Activated CD4-positive, CD25-positive, alpha-beta regulatory T cell (primary cell): ENCODE data around the gene LSM2.
"Not testable (repeated sequence)": the region's sequence is repeated elsewhere in the genome, so short reads cannot be mapped to it uniquely, and the experiment has no call there.

ENCODE experiments used
- DNase-seq, 4 experiments: peaks; one replicate each; lab custom pipeline; 2025; lab: John Stamatoyannopoulos, UW

Gene LSM2

DNA sequence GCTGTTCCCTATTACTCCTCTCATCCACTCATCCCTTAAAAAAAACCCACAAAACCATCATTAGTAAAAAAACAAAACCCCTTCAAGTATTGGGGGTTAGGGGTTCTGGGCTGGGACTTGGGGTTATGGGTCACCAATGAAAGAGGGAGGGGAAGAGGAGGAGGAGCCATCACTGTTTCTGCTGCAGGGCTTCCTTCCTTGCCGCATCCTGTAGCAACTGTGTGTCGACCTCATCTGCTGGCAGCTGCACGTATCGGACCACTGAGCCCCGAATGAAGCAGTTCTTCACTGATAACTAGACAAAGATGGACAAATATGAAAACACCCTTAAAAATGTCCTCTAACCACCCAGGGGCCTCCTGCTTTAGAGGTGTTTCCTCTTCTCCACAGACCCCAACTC, 9.2 kb downstream of the LSM2 start:
- peak in 1 of 4 experiments; percentile 21 for DNase-seq

DNA sequence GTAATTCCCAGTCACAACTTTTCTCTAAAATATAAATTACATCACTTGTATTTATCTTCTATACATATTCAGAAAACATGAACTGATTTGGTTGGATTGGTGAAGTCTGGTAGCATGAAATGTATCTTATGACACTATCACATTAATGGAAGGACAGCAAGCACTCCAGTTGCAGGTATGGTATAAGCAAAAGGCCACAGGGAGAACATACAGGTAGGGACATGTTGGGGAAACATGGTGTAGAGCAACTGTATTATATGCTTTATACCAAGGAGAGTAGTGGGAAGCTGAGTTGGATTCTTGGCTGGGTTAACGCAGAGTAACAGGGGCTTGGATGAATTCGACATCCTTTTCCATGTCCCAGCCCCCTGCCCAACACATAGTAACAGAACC, 9.8 kb downstream of the LSM2 start:
- DNase-seq = no peak

DNA sequence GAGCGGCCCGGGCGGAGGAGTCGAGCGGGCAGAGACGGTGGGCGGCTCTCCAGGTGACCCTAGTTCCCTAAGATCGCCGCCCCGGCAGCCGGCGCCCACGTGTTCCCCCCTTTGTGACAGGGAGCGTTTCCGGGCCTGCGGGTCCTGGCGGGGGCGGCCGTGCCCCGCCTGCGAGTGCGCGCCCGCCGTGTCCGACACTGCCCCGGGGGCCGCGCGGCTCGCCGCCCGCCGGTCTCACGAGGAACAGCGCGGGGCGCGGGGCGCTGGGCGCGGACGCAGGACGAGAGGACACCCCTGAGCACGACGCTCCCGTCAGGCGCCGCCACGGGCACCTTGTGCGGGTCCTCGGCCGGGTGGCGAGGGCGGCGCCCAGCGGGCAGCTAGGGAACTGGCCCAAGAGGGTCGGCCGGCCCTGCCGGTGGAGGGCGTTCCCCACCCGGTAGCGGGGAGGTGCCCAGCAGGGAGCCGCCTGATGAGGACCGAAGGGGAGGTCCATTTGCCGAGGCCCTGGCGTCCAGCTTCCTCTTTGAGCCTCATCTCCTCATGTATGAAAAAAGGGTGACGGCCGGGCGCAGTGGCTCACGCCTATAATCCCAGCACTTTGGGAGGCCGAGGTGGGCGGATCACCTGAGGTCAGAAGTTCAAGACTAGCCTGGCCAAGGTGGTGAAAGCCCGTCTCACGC, 11.0 kb downstream of the LSM2 start, which contains the start of gene VARS1:
Gene VARS1 (minus strand): TSS at position 137 of the 683 bp plus-strand sequence. CDS start 535 bp downstream, outside the sequence.
- DNase-seq = peak; percentile 63 to 80 (median 76)

DNA sequence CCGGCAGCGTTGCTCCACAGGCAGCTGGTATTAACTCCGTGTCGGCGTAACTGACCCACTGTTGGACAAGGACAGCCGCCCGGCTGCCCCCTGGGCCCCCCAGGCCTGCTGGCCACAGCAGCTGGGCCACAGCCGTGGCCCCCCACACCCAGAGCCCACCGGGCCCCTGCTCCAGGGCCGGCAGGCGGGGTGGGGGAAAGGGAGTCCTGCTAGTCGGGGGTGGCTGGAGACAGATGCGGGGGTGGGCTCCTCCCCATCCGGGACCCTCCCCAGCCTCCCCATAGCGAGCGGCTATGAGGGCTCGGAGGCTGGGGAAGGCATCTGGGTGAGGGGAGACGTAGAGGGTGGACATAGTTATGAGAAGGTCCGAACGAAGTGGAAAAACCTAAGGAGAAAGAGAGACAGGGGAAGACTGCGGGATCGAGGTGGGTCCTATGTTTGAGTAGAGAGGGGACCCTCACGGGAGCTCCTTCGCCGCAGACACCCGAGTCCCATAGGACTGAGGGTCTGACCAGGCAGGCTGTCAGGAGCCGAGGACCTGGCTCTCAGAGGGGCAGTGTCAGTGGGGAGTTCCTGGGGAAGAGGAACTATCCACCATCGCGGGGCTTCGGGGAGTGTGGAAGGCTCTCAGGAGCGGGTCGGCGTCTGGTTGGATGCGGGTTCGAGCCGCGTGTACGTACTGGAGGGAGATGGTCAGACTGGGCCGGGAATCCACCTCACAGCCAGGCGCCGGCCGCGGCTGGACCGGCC, 11.7 kb downstream of the LSM2 start:
- no peak for DNase-seq

DNA sequence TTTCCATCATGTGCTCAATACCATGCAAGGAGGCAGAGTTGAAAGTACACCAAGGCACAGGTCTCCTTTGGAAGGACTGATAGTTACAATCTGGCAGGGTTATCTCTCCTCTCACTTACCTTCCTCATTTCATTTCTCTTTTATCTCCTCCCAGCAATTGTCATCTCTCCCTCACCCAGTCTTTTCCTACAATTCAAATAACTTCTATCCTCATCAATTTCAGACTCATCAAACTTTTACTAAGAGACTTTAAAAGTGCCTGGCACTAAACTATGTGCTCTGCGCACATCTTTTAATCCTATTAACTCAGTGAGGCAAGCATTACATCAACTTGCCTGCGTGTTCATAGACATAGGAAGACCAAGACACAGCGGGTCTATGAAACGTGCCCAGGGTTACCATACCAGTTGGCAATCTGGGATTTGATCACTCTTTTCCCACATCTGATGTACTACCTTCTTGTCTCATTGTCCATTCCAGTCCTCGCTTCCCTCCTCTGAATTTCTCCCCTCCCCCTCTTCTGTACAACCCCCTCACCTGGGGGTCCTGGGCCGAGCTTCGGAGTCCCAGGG, 12.4 kb downstream of the LSM2 start:
- no peak for DNase-seq

DNA sequence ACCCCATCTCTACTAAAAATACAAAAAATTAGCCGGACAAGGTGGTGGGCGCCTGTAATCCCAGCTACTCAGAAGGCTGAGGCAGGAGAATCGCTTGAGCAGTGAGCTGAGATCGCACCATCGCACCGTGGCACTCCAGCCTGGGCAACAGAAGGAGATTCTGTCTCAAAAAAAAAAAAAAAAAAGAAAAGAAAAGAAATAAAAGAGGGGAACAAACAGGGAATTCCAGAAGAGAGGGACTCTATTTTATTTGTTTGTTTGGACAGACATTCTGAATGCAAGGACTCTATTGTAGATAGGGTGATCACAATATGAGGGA, 12.9 kb downstream of the LSM2 start:
- not testable (repeated sequence) for DNase-seq

DNA sequence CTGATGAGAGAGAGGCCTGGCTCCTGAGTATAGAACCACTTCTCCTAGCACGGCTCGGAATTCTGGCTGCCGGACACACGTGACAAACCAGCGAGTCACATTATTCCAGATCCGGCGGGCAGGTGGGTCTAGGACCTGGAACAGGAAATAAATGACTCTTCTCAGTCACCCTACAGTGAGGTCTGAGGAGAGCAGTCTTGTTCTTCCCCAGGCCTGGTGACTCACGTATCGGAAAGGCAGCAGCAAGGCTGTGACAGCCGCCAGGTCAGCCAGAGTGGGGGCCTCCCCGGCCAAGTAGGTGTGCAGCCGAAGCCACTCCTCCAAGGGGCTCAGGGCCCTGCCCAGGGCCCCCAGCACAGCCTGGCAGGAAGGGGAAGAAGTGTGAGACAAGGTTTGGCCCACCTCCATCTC, 14.0 kb downstream of the LSM2 start:
- no peak for DNase-seq

DNA sequence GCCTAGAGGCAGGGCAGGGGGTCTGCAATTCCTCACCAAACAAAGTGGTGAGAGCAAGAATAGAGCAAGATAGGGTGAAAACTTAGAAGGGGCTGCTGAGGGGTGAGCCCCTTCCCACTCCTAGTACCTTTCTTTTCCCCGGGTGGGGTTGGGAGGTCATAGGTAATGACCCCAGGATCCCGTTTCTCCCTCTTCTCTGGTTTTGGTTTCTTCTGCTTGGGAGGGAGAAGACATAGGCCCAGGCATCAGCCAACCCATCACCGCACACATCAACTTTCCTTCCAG, 14.7 kb downstream of the LSM2 start:
- DNase-seq = no peak

DNA sequence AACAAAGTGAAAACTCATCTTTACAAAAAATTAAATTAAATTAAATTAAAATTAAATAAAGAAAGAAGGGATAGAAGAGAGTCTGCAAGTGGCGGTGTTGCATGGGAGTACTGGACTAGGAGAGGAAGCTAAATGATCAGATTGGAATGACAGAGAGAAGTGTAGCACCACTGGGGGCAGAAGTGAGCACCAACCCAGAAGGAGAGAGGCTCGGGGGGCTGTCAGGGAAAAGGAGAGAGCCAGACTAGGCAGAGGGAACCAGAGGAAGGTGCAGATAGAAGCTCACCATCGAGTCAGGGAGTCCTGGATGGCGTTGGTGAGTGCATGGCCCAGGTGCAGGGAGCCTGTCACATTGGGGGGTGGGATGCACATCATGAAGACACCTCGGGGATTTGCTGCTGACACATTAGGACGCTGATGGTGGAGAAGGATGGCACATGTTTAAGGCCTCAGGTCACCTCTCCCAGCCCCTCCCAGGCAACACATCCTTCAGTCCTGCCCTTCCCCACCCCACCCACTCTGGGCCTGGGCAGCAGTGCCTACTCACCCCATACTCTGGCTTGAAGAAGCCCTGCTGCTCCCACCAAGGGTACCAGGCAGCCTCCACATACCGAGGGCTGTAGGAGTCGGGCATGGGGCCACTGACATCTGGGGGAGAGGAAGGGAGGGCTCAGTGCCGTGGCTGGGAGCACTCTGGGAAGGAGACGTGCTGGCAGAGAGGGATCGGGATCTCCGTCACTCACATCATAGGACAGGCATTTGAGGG, 15.3 kb downstream of the LSM2 start:
- DNase-seq = peak in 1 of 4 experiments; percentile 23

DNA sequence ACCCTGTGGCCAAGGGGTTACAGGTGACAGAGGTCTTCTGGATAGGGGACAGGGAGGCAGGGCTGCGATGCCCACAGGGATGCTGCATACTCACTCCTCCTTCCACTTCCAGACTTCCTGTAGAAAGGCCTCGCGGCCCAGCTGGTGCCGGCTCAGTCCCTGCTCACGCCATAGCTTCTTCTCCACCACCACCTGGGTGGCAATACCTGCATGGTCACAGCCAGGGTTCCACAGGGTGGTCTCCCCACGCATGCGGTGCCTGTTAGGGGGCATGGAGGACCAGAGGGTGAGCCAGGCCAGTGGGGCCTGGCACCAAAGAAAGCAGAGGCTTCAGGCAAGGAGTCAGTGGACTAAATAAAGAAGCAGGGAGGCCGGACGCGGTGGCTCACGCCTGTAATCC, 21.3 kb downstream of the LSM2 start:
- no peak for DNase-seq

DNA sequence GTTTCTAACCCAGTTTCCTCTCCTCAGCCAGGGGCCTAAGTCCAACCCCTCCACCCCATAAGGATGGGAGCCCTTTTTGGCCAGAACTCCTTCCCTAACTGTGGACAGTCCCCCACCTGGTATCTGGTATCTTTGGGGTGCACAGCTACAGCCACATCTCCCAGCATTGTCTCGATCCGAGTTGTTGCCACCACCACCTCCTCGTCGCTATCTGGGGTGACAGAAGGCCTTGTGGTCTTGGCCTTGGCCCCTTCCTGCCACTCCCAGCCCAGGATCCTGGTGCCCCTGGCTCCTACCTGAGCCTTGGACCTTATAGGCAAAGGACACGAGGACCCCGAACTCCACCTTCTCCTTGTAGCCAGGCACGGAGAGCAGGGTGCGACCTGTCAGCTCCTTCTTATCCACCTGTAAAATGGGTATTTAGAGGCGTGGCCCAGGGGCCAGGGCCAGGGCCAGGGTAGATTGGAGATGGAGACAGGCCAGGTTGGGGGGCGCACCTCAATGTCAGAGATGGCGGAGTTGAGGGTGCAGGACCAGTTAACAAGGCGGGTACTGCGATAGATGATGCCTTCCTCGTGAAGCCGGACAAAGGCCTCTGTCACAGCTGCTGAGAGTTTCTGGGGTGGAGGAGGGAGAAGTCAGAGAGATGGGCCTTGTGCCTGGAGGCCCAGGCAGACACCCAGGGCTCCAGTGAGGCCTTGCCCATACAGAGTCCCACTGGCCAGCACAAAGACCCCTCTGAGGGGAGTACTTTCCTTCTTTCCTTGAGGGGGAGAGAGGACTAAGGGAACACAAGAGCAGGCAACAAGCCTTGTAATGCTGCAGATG, 22.5 kb downstream of the LSM2 start:
- DNase-seq = no peak

DNA sequence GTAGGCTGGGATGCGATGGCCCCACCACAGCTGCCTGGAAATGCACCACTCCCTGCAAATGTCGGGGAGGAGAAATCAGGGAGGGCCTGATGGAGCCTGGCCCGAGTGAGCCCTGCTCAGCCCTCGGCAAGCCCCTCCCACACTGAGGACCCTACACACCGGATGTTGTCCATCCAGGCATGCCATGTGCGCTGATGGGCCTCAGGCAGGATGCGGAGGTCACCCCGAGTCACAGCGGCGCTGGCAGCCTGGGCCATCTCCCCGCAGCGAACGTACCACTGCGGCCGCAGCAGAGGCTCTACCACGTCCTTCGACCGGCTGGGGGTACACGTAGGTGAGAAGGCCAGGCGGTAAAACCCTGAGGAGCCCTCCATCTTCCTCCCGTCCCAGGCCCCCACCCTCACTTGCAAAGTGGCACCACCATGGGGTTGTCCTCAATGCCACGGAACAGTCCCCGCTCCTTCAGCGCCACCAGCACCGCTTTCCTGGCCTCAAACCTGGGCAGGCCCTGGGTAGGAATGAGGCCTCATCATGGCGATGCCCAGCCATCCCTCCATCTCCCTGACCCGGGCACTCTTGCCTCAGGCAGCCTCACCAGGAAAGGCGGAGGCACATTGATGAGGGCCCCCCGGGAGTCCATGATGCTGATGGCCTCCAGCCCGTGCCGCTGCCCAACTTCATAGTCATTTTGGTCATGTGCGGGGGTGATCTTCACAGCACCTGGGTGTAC, 24.5 kb downstream of the LSM2 start:
- DNase-seq = no peak

DNA sequence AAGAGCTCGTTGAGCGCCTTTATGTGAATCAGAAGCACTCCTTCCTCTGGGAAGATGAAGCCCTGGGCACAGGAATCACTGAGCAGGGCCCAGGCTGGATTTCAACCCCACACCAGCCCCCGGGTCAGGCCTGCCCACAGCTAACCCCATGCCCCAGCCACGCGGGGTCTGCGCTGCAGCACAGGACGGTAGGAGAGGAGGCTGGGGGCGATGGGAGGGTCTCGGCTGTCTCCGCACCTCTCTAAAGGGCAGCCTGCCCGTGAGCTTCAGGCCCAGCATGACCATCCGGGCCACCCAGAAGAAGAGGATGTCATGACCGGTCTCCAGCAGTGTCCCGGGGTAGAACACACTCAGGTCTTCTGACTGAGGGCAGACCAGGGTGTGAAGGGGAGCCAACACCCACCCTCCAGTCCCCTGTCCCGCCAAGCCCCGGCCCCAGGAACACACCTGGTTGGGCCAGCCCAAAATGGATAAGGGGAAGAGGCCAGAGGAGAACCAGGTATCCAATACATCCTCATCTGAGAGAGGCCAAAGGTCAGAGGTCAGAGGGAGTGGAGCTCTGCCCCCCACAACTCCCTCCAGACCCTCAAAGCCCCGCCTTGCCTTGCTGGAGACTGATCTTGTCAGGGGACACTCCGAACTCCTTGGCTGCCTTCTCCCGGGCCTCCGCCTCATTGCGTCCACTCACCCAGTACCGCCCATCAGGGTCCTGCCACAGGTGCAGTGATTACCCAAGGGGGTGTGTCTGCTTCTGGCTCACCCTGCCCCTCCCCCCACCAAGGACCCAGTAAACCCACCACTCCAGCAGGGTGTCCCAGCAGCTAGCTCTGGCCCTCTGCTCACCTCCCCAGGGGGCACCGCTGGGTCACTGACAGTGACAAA, 25.3 kb downstream of the LSM2 start:
- no peak for DNase-seq

DNA sequence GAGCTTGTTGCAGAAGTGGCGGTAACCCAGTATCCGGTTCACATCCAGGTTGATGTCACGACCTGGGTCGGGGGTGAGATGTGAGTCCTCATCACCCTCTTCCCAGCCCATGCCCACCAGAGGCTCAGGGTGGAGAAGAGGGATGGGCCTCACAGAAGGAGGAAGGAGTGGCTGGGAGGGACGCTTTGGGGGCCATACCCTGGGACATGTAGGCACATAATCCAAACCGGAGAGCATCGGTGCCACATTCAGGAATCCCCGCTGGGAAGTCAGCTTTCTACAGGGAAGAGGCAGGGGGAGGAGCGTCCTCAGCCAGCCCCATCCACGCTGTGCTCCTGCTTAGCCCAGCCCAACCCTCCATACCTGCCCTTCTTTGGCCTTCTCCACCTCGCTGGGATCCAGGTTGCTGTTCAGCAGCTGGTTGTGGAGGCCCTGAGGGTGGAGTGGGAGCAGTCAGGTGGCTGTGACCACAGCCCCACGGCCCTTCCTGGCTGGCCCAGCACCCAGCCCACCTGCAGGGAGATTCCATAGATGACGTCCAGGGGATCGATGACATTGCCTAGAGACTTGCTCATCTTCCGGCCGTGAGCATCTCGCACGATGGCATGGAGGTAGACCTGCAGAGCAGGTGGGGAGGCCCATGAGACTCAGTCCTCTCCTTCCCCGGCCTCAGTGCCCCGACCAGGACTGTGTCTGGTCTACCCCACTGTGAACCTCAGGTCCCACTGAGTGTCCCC, 26.1 kb downstream of the LSM2 start:
- no peak for DNase-seq

DNA sequence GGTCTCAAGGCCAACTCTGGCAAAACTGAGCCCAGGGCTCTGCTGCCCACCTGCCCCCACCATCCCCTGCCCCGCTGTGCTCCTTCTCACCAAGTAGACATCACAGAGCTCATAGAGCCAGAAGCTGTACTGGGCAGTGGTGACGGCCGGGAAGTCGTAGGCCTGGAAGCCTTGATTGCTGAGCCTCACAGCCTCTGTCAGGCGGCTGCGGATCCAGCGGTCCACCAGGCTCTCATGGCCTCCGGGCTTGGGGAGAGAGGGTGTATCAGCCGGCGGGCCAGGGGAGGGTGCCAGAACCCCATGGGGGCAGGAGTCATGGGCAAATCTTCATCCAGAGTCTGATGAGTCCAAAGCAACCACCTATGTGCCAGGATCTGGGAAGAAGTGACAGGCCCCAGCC, 26.9 kb downstream of the LSM2 start:
- DNase-seq = no peak

DNA sequence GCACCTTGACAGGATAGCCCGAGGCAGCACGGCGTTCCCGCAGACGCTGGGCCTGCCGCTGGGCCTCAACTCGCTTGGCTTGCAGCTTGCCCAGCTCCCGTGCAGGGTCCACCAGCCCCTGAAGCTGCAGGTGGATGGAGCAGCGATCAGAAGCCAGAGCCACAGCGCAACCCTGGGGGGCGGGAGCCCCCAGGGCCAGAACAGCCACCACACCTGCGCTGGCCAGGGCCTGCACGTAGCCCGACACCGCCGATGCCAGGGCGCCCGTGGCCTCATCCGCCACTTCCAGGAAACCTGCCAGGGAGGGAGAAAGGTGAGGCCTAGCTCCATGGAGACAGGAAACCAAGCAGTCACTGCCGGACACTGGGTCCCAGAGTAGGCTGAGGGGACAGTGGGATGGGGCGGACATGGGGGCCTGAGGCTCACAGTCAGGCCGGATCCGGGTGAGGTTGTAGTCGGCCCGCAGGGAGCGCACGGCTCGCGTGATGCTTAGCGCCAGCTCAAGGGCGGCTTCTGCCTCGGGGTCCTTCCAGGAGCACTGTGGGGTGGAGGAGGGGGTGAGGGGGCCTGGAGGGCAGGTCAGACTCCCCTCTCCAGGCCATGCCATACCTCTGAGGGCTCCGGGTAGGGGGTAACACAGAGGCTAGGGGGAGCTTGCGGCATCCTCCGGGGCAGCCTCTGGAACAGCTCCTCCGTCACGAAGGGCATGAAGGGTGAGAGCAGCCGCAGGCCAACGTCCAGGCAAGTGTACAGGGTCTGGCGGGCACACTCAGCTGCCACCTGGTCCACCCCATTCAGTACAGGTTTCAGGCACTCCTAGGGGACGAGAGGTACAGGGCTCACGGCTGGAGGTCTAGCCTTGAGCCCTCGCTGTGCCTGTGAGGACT, 27.5 kb downstream of the LSM2 start:
- DNase-seq = no peak

DNA sequence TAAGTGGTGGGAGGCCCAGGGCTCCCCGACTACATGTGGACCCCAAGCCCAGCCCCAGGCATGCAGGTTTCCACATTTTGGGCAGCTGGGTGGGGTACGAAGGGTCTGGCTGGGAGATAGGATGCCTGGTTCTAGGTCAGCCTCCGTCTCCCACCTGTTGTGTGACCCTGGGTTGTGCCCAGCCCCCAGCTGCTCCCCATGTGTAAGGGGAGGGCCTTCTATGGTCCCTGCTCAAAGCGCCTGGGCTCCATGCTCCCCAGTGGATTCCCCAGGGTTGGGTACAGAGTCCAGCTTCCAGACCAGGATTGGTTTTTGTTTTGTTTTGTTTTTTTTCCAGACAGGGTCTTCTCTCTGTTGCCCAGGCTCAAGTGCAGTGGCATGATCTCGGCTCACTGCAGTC, 28.6 kb downstream of the LSM2 start:
- no peak for DNase-seq

DNA sequence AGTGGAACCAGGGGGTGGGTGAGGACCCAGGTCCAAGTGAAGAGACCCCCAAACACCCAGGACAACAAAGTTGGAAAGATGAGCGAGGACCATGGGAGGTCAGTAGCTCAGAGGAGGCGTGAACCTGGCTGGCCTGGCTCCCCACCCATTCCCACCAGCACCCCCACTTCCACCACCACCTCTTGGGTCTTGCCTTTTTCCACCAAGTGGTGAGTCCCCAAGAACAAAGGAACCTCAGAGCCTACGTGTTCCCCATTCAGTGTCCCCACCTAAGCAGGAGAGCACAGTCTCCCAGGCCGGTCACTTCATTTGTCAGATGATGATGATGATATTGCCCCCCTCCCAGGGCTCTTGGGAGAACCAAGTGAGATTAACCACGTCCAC, 29.1 kb downstream of the LSM2 start:
- no peak for DNase-seq
